IMR-90 (cell line): ENCODE measurements around the gene RIMBP3B.
"Not testable (repeated sequence)": the region's sequence is repeated elsewhere in the genome, so short reads cannot be mapped to it uniquely, and the experiment has no call there.

Experiments
- CEBPB ChIP-seq: IDR thresholded peaks from 2 replicates; pipeline ENCODE4 v1.6.1; 2012; ENCODE audit warnings: low read depth, low read length, improper control_type of control experiment
- CTCF ChIP-seq: conservative IDR thresholded peaks from 2 replicates; pipeline ENCODE4 v1.5.1; 2012; ENCODE audit warnings: mild to moderate bottlenecking, low read depth, low read length, improper control_type of control experiment
- ELK1 ChIP-seq: fragments of 150-350 bp; IDR thresholded peaks from 2 replicates; pipeline ENCODE4 v1.6.1; 2016; ENCODE audit warnings: low read depth, mild to moderate bottlenecking, low read length, moderate library complexity, borderline replicate concordance
- POLR2A ChIP-seq: IDR thresholded peaks from 2 replicates; pipeline ENCODE4 v1.6.1; 2012; ENCODE audit warnings: mild to moderate bottlenecking, low read depth, low read length
- RAD21 ChIP-seq: IDR thresholded peaks from 2 replicates; pipeline ENCODE4 v1.6.1; 2012; ENCODE audit warnings: low read length, improper control_type of control experiment
- RCOR1 ChIP-seq: IDR thresholded peaks from 2 replicates; pipeline ENCODE4 v1.6.1; 2012; ENCODE audit warnings: mild to moderate bottlenecking, low read length, improper control_type of control experiment; ENCODE audit not compliant: insufficient replicate concordance
- RFX5 ChIP-seq: IDR thresholded peaks from 2 replicates; pipeline ENCODE4 v1.8.0; 2012; ENCODE audit warnings: low read depth, mild to moderate bottlenecking, low read length, moderate library complexity
- SMC3 ChIP-seq: fragments of 150-350 bp; IDR thresholded peaks from 2 replicates; pipeline ENCODE4 v1.6.1; 2016; ENCODE audit warnings: low read depth, mild to moderate bottlenecking, antibody characterized with exemption, low read length, moderate library complexity
- USF2 ChIP-seq: fragments of 150-350 bp; IDR thresholded peaks from 2 replicates; pipeline ENCODE4 v1.6.1; 2017; ENCODE audit warnings: mild to moderate bottlenecking, antibody characterized with exemption, low read length, low read depth

GRCh38 chr22:21362473-21362872 lies 21.1 kb upstream of the RIMBP3B start:
- not testable (repeated sequence) for TF ChIP-seq RFX5, POLR2A, ELK1, CTCF, RAD21, USF2, RCOR1, CEBPB, SMC3
